LoVo (cell line): Measurements from ENCODE around the gene PPP2R3C.
"Not testable (repeated sequence)": the region's sequence is repeated elsewhere in the genome, so short reads cannot be mapped to it uniquely, and the experiment has no call there.

Experiments
- DNase-seq: peaks from one replicate; pipeline ENCODE4 v3.0.0-alpha.2; 2016; ENCODE audit warnings: low spot score

PPP2R3C gene

DNA sequence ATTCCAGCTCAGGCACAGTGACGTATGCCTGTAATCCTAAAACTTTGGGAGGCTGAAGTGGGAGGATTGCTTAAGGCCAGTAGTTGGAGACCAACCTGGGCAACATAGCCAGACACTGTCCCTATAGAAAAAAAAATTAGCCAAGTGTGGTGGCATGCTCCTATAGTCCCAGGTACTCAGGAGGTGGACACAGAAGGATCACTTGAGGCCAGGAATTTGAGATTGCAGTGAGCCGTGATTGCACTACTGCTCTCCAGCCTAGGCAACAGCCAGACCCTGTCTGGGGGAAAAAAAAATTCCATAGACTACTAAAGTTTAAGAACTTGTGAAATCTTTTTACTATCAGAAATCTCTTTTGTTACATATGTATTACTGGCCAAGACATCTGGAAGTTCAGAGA, 69.2 kb downstream of the PPP2R3C start:
- no peak for DNase-seq

DNA sequence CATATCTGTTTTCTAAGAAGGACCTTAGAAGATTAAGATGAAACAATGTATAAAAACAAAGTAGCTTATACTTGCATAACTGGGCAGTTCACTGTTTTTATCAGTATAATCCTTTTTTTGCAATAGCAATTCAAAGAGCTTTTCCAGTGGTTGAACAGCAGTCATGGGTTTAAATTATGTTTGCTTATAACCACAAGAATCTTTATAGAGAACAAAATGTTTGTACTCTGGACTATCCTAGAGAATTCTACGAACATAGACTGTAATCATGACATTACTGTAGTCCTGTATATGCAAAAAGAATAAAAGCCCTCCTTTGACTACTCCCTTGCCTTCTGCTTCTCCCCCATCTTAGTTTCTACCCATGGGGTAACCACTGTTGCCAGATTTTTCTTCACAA, 70.0 kb downstream of the PPP2R3C start:
- DNase-seq, result peak; percentile 68

- DNase-seq, result no peak
These were observed 71.1 kb downstream of the PPP2R3C start for GRCh38 chr14:35050652-35051051.

- no peak for DNase-seq
These were observed 73.7 kb downstream of the PPP2R3C start for GRCh38 chr14:35047976-35048513.

DNA sequence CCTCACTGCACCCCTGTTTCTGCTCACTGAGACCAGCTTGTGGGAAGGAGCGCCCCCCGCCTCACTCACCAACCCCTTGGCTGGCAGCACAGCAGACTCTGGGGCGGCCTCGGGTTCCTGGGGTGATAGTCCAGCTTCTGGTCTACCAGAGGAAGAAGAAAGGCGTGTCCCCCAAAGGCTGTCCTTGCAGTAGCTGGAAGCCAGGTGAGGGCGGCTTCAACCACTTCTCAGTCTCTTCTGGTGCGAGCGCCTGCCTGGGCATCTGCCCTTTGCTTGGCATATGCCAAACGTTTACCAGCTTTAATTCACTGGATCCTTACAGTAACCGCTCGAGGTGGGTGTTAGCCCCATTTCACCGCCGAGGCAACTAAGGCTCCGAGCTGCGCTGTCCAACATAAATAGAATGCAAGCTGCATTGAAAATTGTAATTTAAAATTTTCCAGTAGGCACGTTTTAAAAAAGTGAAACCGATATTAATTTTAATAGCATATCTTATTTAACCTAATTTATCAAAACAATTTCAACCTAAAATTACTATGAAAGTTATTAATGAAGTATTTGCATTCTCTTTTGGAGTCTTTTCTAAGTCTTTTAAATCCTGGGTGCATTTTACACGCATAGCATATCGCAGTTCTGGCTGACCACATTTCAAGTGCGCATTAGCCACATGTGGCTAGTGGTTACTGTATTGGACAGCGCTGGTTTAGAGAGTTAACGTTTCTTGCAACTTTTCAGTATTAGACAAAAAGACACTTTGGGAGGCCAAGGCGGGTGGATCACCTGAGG, 74.8 kb downstream of the PPP2R3C start:
- DNase-seq, result peak; percentile 62

- DNase-seq, result peak; percentile 98
These were observed 75.6 kb downstream of the PPP2R3C start, which contains the start of gene FAM177A1 for GRCh38 chr14:35046048-35046750. Gene FAM177A1 (plus strand): TSS chr14:35046272. CDS start chr14:35046464, 192 bp downstream.

- DNase-seq, result peak; percentile 16
These were observed 76.1 kb downstream of the PPP2R3C start for GRCh38 chr14:35045798-35046047.

DNA sequence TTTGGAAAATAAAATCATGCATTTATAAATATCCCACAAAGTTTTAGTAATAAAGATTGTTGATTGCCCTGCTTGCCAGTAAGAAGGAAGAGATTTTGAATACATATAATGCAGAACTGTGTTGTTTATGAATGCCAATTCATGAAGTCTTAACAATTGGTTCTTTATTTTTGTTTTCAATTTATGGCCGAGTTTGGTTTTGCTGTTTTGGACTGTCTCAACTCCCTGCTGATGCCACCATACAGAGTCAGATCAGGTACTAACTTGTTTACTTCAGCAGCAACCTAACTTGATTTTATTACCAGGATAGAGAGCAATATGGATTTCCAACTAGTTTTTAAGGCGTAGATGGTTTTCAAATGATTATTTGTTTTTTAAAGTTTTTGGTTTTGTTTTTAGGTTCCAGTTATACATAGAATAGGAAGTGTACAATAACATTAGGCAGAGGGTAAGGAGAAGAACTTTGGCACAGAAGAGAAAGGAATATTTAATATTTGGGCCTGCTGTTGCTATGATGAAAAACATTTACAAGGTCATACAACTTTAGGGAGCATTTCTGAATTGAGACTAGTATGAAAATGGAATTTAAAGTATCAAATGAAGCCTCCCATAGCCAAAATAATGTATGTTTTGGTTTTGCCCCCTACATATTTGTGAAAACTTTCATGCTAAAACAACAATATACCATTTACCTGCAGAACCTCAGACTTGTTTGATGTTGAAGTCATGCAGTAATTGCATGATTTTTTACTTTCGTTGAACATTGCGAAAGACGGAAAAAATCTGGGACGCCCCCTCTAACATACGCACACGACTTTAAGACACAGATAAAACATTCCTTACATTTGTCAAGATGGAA, 76.6 kb downstream of the PPP2R3C start:
- no peak for DNase-seq

DNA sequence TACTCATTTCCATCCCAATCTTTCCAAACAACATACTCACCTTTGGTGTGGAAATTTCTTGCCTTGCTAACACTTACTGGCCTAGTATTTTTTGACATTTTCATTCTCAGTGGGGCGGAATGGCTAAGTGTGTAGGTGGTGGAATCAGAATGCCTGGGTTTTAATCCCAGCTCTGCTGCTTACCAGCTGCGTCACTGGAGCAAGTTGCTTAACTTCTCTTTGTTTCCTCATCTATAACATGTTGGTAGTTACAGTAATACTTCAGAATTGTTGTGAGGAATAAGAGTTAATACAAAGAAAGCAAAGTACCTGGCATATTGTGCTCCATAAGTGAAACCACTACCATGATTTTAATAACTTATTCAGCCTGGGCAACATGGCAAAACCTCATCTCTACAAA, 78.7 kb downstream of the PPP2R3C start:
- DNase-seq, result no peak

DNA sequence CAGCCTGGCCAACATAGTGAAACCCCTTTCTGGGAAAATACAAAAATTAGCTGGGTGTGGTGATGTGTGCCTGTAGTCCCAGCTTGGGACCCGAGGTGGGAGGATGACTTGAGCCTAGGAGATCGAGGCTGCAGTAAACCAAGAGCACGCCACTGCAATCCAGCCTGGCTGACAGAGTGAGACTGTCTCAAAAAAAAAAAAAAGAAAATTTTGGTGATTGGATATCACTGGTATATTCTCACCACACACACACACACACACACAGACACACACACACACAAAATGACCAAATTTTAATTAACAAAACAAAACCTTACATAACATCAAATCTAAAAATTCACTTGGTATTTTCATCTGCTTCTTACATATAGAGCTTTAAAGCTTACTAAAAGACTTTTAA, 79.2 kb downstream of the PPP2R3C start:
- no peak for DNase-seq

GRCh38 chr14:35038312-35038711, 83.5 kb downstream of the PPP2R3C start:
- not testable (repeated sequence) for DNase-seq
